Erythroblast (primary cell): ENCODE data around the gene FUT8.

ENCODE experiments used
- GATA1 ChIP-seq: IDR thresholded peaks from 2 replicates; pipeline ENCODE4 v1.6.1; 2011; ENCODE audit warnings: low read depth, mild to moderate bottlenecking, control low read depth, low read length, moderate library complexity
- POLR2A ChIP-seq: IDR thresholded peaks from 2 replicates; pipeline ENCODE4 v1.6.1; 2011; ENCODE audit warnings: mild to moderate bottlenecking, low read length

GRCh38 chr14:65446159-65446558, 33.6 kb downstream of the FUT8 start:
- TF ChIP-seq POLR2A = no peak
- no peak for TF ChIP-seq GATA1
